Activated CD4-positive, CD25-positive, alpha-beta regulatory T cell treated with anti-CD3 and anti-CD28 coated beads, Interleukin-2, amount 50 U/mL, for 24 hours (primary cell): ENCODE measurements around the gene INTS7.
"Not testable (repeated sequence)": the region's sequence is repeated elsewhere in the genome, so short reads cannot be mapped to it uniquely, and the experiment has no call there.

Source experiments
- ATAC-seq, 2 donors: fragments of 150-1000 bp; cut with Tn5 transposase; one replicate each; pipeline ENCODE4 v1.10.0; 2021; ENCODE audit warnings: mild to moderate bottlenecking in 1 of 2, moderate library complexity in 1 of 2

The INTS7 gene

GRCh38 chr1:211932231-211932932 is 103.0 kb downstream of the INTS7 start:
- no peak for ATAC-seq

GRCh38 chr1:211929683-211930082 is 105.7 kb downstream of the INTS7 start:
- ATAC-seq: no peak

GRCh38 chr1:211928993-211929637 is 106.2 kb downstream of the INTS7 start:
- no peak for ATAC-seq

DNA sequence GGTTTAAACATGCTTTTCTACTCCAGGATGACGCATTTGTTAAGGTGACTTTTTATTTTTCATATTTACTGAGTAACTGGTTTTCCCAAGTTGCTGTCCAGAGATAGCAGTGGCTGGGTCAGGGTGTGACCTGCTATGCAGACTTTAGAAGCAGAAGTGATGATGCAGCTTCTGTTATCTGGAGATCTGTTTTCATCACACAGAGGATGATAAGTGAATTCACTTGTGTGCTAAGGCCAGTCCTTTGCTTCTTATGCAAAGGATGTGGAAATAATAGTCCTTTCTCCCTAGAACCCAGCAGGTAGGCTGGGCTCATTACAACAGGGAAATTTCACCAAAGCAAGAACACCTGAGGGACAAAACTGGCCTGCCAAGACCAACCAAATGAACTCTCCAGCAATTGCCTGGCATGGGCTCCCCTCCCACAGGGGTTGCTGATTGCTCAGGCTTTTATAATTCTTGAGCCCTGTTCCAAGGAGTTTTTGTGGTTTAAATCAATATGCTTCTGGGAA is 107.0 kb downstream of the INTS7 start:
- ATAC-seq: no peak

GRCh38 chr1:211925016-211925415 is 110.3 kb downstream of the INTS7 start:
- peak in 1 of 2 donors; percentile 9 for ATAC-seq

- no peak for ATAC-seq
These were observed 111.1 kb downstream of the INTS7 start for GRCh38 chr1:211924256-211924655.

- no peak for ATAC-seq
These were observed 112.3 kb downstream of the INTS7 start for GRCh38 chr1:211923095-211923494.

DNA sequence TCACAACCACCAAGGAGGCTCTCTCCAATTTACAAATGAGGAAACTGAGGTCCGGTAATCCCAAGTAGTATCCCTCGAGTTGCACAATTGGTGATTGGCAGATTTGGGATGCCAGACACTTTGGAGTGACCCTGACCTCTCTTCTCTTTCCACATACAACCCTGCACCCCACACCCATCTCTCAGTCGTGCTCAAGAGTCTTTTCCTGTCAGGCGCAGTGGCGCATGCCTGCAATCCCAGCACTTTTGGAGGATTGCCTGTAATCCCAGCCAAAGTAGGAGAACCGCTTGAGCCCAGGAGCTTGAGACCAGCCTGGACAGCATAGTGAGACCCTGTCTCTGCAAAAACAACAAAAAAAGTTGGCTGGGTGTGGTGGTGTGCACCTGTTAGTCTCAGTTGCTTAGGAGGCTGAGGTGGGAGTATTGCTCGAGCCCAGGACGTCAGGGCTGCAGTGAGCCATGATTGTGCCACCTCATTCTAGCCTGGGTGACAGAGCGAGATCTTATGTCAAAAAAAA is 113.7 kb downstream of the INTS7 start:
- no peak for ATAC-seq

GRCh38 chr1:211920602-211921226 is 114.6 kb downstream of the INTS7 start:
- no peak for ATAC-seq

- no peak for ATAC-seq
These were observed 115.2 kb downstream of the INTS7 start for GRCh38 chr1:211920141-211920572.

DNA sequence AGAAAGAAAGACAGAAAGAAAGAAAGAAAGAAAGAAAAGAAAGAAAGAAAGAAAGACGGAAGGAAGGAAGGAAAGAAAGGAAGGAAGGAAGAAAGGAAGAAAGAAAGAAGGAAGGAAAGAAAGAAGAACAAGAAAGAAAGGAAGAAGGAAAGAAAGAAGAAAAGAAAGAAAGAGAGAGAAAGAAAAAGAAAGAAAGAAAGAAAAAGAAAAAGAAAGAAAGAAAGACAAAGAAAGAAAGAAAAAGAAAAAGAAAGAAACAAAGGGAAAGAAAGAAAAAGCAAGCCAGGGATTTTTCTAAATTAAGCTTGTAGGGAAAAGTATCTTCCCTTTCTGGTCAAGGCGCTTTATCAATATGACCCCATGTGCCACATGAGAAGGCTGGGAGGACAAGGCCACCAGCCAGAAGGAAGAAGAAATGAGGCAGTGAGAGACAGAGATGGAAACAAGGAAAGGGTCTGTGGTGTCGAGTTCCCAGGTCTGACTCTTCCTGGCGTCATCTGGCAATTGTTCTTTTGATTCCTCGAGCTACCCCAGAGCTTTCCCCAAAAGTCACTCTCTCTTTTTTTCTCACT is 116.4 kb downstream of the INTS7 start:
- no peak for ATAC-seq

- not testable (repeated sequence) for ATAC-seq
These were observed 118.9 kb downstream of the INTS7 start for GRCh38 chr1:211916458-211916857.

GRCh38 chr1:211915924-211916323 is 119.4 kb downstream of the INTS7 start:
- ATAC-seq: no peak

- ATAC-seq: no peak
These were observed 122.4 kb downstream of the INTS7 start for GRCh38 chr1:211912844-211913432.

DNA sequence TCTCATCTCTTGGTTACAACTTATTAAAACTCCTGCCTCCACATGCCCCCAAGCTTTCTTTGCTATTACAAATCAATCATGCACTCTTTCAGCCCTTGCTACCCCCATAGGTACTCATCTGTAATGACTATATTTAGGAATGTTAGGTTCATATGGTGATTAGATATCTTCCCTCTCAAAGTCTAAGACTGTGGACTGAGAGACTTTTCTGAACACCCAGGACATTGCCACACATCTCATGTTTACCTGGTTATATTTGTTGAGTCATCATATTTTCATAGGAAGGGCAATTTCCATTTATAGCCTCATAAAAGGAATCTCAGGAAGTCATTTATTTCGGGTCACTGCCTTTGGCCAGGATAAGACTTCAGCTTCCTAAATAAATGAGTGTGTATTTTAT is 123.3 kb downstream of the INTS7 start:
- ATAC-seq: no peak

DNA sequence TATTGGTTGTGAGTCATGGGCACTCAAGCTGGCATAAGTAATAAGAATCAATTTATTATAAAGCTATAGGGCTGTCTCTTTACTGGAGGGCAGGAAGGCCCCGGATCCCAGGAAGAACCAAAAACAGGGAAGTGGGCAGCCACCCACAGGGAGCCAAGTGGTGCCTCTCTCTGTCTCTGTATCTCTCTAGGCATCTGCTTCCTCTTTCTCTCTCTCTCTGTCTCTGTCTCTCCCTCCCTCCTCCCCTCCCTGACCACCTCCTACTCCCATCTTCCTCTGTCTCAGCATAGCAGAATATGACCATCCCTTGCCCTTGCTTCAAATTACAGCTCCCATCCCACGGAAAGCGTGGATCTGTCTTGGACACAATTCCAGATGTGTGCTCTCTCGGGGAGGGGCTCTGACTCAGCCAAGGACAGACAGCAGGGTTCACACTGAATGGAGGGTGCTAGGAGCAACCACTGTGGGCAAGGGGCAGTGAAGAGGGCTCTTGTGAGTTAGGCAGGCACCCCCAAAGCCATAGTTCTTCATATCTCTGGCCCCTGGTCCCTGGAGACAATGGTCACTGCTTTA is 124.4 kb downstream of the INTS7 start:
- no peak for ATAC-seq

DNA sequence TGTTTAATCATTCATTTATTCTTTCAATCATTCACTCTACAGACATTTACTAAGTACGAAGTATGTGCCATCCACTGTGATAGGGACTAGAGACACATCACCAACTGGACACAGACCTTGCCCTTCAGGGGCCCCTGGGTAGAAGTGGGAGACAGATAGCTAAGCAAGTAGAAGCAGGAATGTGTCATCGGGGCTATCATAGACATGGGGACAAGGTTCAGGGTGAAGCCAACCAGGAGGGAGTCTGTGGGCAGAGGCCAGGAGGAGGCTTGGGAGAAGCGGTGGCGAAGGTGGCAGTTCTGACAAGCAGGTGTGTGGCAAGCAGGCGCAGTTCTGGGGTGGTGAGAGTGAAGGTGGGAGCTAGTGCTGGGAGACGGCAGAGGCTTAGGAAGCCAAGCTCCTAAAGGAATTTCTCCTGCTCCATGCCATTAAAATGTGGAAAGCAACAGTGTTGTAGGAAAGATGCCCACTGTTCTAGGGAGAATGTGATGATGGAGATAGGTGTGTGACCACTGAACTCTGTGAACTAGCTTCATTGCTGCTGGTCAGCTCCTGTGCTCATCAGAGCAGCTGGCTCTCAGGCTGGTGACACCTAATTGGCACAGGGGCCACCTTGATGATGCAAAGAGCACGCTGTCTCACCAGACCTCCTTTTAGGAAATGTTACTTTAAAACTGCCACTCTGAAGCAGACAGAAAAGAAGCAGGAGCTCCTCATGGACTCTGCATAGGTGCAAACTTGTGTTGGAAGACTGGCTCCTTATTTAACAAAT is 125.1 kb downstream of the INTS7 start:
- ATAC-seq: no peak

GRCh38 chr1:211909395-211909794 is 126.0 kb downstream of the INTS7 start:
- no peak for ATAC-seq

DNA sequence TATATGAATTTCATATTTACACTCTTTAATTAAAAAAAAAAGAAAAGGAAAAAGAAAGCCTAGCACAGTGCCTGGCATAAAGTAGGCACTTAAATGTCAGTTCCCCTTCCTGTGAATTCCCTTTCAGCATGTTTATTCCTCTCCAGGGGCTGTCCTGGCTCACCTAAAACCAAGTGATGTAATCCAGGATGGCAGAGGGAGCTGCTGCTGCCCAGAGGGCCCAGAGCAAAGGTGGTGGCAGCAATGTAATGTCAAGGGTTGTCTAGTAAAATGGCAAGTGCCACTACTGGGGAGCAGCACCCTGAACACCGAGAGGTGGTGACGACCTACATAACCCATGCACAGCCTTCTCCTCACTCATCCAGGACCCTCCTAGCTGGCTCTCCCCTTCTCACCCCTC is 126.4 kb downstream of the INTS7 start:
- ATAC-seq: no peak

DNA sequence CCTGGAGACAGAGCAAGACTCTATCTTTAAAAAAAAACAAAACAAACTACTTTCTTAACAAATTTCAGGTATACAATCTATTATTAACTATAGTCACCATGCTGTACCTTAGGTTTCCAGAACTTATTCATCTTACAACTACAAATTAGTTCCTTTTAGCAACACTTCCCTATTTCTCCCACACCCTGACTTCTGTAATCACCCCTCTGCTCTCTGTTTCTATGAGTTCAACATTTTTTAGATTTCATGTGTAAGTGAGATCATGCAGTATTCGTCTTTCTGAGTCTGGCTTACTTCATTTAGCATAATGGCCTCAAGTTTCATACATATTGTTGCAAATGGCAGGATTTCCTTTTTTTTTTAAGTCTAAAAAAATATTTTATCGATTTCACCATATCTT is 126.9 kb downstream of the INTS7 start:
- no peak for ATAC-seq

DNA sequence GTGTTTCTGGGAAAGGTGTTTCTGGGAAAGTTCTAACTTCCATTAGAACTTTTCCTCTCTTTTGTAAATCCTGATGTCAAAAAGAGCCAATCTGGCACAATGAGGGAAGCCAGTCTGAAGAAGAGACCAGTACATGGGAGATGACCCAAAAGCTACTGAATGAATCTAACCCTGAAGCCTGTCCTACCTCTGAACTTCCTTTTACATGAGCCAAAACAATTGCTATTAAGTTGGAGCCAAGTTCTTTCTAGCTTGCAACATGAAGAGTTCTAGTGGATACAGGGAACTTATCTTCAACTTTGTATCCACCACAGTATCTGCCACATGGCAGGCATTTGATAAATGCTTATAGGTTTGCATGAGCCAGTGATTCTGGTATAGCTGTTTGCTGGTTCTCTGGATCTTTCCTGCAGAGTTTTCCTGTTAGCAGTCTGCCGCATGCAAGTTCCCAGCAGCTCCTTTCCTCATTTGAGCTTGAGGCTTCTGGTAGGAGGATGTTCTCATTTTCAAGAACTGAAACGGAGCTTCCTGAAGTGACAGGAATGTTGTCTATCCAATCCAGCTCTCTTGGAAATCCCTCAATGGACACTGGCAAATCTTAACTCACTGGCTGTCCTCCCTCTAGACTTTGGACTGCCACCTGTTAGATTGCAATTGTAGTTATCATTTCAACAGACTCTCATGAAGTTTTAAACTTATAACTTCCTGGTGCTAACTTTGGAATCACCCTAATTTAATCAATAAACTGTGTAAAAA is 131.7 kb downstream of the INTS7 start:
- no peak for ATAC-seq
